Measurements from ENCODE around the gene S100PBP.

The S100PBP gene

GRCh38 chr1:32907435-32907834 is 90.0 kb downstream of the S100PBP start:
- H3K4me1 ChIP-seq (ENCODE audit: control insufficient read depth, insufficient read depth, low read length): no peaks in the 10 kb centered on the region
- no peak overlapping the region for H3K9ac ChIP-seq (ENCODE audit: low read depth, low read length)
- H3K36me3 ChIP-seq (ENCODE audit: control insufficient read depth, insufficient read depth, low read length): no peaks in the 10 kb centered on the region
- no peak overlapping the region for H3K4me3 ChIP-seq (ENCODE audit: low read depth, low read length)
- H3K9me3 ChIP-seq (ENCODE audit: control insufficient read depth, insufficient read depth, low read length): no peaks in the 10 kb centered on the region
- H3K27me3 ChIP-seq (ENCODE audit: control insufficient read depth, insufficient read depth, low read length): peaks cover 4% of the 10 kb centered on the region
- H3K27ac ChIP-seq (ENCODE audit: low read depth, low read length): no peak overlapping the region

All from HUES48 (cell line).